Tibial nerve (tissue), 4 donors: ENCODE data around the gene E2F4. TPM values are rescaled to one million over a fixed set of nuclear protein-coding genes. Genes with fewer than 3 reads are reported as not detected.

Source experiments
- DNase-seq, 2 donors: peaks; one replicate each; pipeline ENCODE4 v3.0.0-alpha.2; 2019; ENCODE audit warnings: low spot score in 2 of 2
- H3K27ac ChIP-seq, 4 donors: fragments of 200-600 bp; sonication (generic) in 3 of 4; one replicate each; pipeline ENCODE4 v1.5.1; 2017 to 2019; ENCODE audit warnings: mild to moderate bottlenecking in 1 of 4
- H3K27me3 ChIP-seq, 2 donors: fragments of 200-600 bp; sonication (generic) in 1 of 2; one replicate each; pipeline versions ENCODE4 v1.5.1 to v1.6.0; 2017 to 2019
- H3K36me3 ChIP-seq, 3 donors: fragments of 200-600 bp; sonication (generic); one replicate each; pipeline ENCODE4 v1.5.1; 2018 to 2019
- H3K4me1 ChIP-seq, 4 donors: fragments of 200-600 bp; sonication (generic) in 3 of 4; one replicate each; pipeline ENCODE4 v1.5.1; 2017 to 2019
- H3K4me3 ChIP-seq, 4 donors: fragments of 200-600 bp; sonication (generic) in 3 of 4; one replicate each; pipeline ENCODE4 v1.5.1; 2017 to 2019; ENCODE audit warnings: mild to moderate bottlenecking in 1 of 4, moderate library complexity in 1 of 4
- H3K9me3 ChIP-seq, 4 donors: fragments of 200-600 bp; sonication (generic) in 3 of 4; one replicate each; pipeline ENCODE4 v1.5.1; 2017 to 2019
- CTCF ChIP-seq, 5 experiments: fragments of 200-600 bp in 3 of 5; fragments of 450-650 bp in 2 of 5; sonication (generic) in 3 of 5; IDR thresholded peaks; one replicate each; pipeline ENCODE4 v1.5.1; 2016 to 2019; ENCODE audit warnings: antibody characterized with exemption in 5 of 5, mild to moderate bottlenecking in 3 of 5, moderate library complexity in 2 of 5
- EP300 ChIP-seq, 2 donors: sonication (generic); formaldehyde crosslinking; IDR thresholded peaks; one replicate each; pipeline ENCODE4 v1.6.1; 2017; ENCODE audit warnings: antibody characterized with exemption in 2 of 2, mild to moderate bottlenecking in 1 of 2
- POLR2A ChIP-seq, 2 donors: fragments of 450-650 bp; IDR thresholded peaks; one replicate each; pipeline ENCODE4 v1.6.1; 2017; ENCODE audit warnings: antibody characterized with exemption in 2 of 2, mild to moderate bottlenecking in 2 of 2, moderate library complexity in 2 of 2
- WGBS, 2 donors: methylation state at CpG; one replicate each; pipeline ENCODE4 v1.1.5; 2018; 5-methylcytosine and 5-hydroxymethylcytosine counted together
- total RNA-seq, 4 donors: library from RNA; depleted of rRNA; stranded (reverse); fragments of >200 nt; gene quantifications; one replicate each; pipeline ENCODE4 v1.1.0, GENCODE V29; 2016

The E2F4 gene
- total RNA-seq, 4 donors from 2014 or later, result 60.1 to 119 (median 99.8) TPM

GRCh38 chr16:67238278-67238575 lies 46.3 kb downstream of the E2F4 start:
- no peak for DNase-seq
- Histone ChIP-seq H3K36me3 (peaks cover 9 to 68% (median 21%) of the 10 kb centered on the region in 3 donors), H3K9me3 (no peaks in the 10 kb centered on the region), H3K27ac (peak overlapping the region in 1 of 4 donors; percentile 44), H3K4me3 (no peak overlapping the region), H3K4me1 (peaks cover 0 to 35% (median 16%) of the 10 kb centered on the region in 4 donors), H3K27me3 (no peaks in the 10 kb centered on the region)
- TF ChIP-seq POLR2A (IDR thresholded peaks at IDR 0.05) (no peak), CTCF (IDR thresholded peaks at IDR 0.05) (no peak), EP300 (IDR thresholded peaks at IDR 0.05) (no peak)
- 94 to 100% methylated on average over 3 of the region's 3 CpGs for WGBS, 2 donors

- Histone ChIP-seq H3K36me3 (peaks cover 7 to 60% (median 21%) of the 10 kb centered on the region in 3 donors), H3K4me3 (no peak overlapping the region), H3K4me1 (peaks cover 0 to 42% (median 19%) of the 10 kb centered on the region in 4 donors), H3K27me3 (no peaks in the 10 kb centered on the region), H3K27ac (no peak overlapping the region), H3K9me3 (no peaks in the 10 kb centered on the region)
- no peak for TF ChIP-seq CTCF (IDR thresholded peaks at IDR 0.05)
- TF ChIP-seq EP300 (IDR thresholded peaks at IDR 0.05), result no peak
- no peak for TF ChIP-seq POLR2A (IDR thresholded peaks at IDR 0.05)
- 81 to 92% methylated on average over 8 to 9 of the region's 9 CpGs for WGBS, 2 donors
- no peak for DNase-seq
Observed at GRCh38 chr16:67238806-67239470, 47.0 kb downstream of the E2F4 start.

- H3K4me3 ChIP-seq, result no peak overlapping the region
- no peaks in the 10 kb centered on the region for H3K9me3 ChIP-seq
- no peak for DNase-seq
- peaks cover 0 to 45% (median 21%) of the 10 kb centered on the region in 3 donors for H3K36me3 ChIP-seq
- TF ChIP-seq EP300 (IDR thresholded peaks at IDR 0.05) (no peak), CTCF (IDR thresholded peaks at IDR 0.05) (no peak), POLR2A (IDR thresholded peaks at IDR 0.05) (no peak)
- H3K27ac ChIP-seq, result peak overlapping the region in 3 of 4 donors; percentile 69 to 81 (median 77)
- H3K27me3 ChIP-seq, result no peaks in the 10 kb centered on the region
- WGBS, 2 donors, result 42 to 43% methylated on average over 4 of the region's 4 CpGs
- peaks cover 0 to 58% (median 33%) of the 10 kb centered on the region in 4 donors for H3K4me1 ChIP-seq
Observed at GRCh38 chr16:67240506-67240905, 48.6 kb downstream of the E2F4 start.

- 39 to 51% methylated on average over 10 of the region's 10 CpGs for WGBS, 2 donors
- no peak overlapping the region for H3K4me3 ChIP-seq
- DNase-seq, result no peak
- peaks cover 0 to 37% (median 14%) of the 10 kb centered on the region in 3 donors for H3K36me3 ChIP-seq
- no peaks in the 10 kb centered on the region for H3K9me3 ChIP-seq
- peak overlapping the region; percentile 2 to 81 (median 73) for H3K27ac ChIP-seq
- peaks cover 0 to 63% (median 38%) of the 10 kb centered on the region in 4 donors for H3K4me1 ChIP-seq
- no peaks in the 10 kb centered on the region for H3K27me3 ChIP-seq
- TF ChIP-seq EP300 (IDR thresholded peaks at IDR 0.05), result no peak
- TF ChIP-seq CTCF (IDR thresholded peaks at IDR 0.05), result no peak
- TF ChIP-seq POLR2A (IDR thresholded peaks at IDR 0.05), result no peak
Observed at GRCh38 chr16:67241008-67241900, 49.3 kb downstream of the E2F4 start.
